HepG2 (cell line): ENCODE results near the gene MTCL1. TPM values are rescaled to one million over a fixed set of nuclear protein-coding genes. Genes with fewer than 3 reads are reported as not detected.
A peak's percentile ranks its signal among the peaks of the same experiment; 100 is the strongest.

Experiments
- DMAP1 ChIP-seq: IDR thresholded peaks from 2 replicates; pipeline ENCODE4 v1.6.1; 2016
- ERF ChIP-seq: IDR thresholded peaks from 2 replicates; pipeline ENCODE4 v1.6.1; 2018; ENCODE audit warnings: missing biosample characterization, missing genetic modification reagents
- ETV6 ChIP-seq: sonication (generic); formaldehyde crosslinking; conservative IDR thresholded peaks from 2 replicates; pipeline ENCODE4 v1.4.0; 2020; ENCODE audit warnings: missing genetic modification reagents
- HIVEP1 ChIP-seq: sonication (generic); formaldehyde crosslinking; IDR thresholded peaks from 2 replicates; pipeline ENCODE4 v1.4.0; 2020; ENCODE audit warnings: mild to moderate bottlenecking, missing genetic modification reagents
- HNRNPK ChIP-seq: fragments of 200-400 bp; formaldehyde crosslinking; IDR thresholded peaks from 2 replicates; pipeline ENCODE4 v1.6.1; 2018; ENCODE audit warnings: low read length, low read depth, moderate library complexity, mild to moderate bottlenecking; ENCODE audit not compliant: poor library complexity, severe bottlenecking
- KDM5B ChIP-seq: sonication (generic); formaldehyde crosslinking; IDR thresholded peaks from 2 replicates; pipeline ENCODE4 v1.4.0; 2020; ENCODE audit warnings: missing genetic modification reagents, mild to moderate bottlenecking, borderline replicate concordance
- MAF1 ChIP-seq: sonication (generic); formaldehyde crosslinking; IDR thresholded peaks from 2 replicates; pipeline ENCODE4 v1.5.0; 2020; ENCODE audit warnings: missing genetic modification reagents, borderline replicate concordance
- POGZ ChIP-seq: sonication (generic); formaldehyde crosslinking; IDR thresholded peaks from 2 replicates; pipeline ENCODE4 v1.4.0; 2020; ENCODE audit warnings: mild to moderate bottlenecking, missing genetic modification reagents
- RFXAP ChIP-seq: sonication (generic); formaldehyde crosslinking; IDR thresholded peaks from 2 replicates; pipeline ENCODE4 v1.4.0; 2020; ENCODE audit warnings: missing genetic modification reagents, borderline replicate concordance
- SALL1 ChIP-seq: sonication (generic); formaldehyde crosslinking; IDR thresholded peaks from 2 replicates; pipeline ENCODE4 v1.8.0; 2022; ENCODE audit warnings: mild to moderate bottlenecking, missing genetic modification reagents
- TCF12 ChIP-seq, 2 experiments: fragments of 450-650 bp in 1 of 2; sonication (generic) in 1 of 2; formaldehyde crosslinking in 1 of 2; IDR thresholded peaks; 2 replicates each; pipeline versions ENCODE4 v1.6.1 to v1.8.0; 2017 to 2022; ENCODE audit warnings: antibody characterized with exemption in 1 of 2, mild to moderate bottlenecking in 1 of 2, missing genetic modification reagents in 1 of 2, moderate library complexity in 1 of 2
- YEATS2 ChIP-seq: sonication (generic); formaldehyde crosslinking; IDR thresholded peaks from 2 replicates; pipeline ENCODE4 v1.4.0; 2020; ENCODE audit warnings: missing genetic modification reagents, borderline replicate concordance
- ZFP36L2 ChIP-seq: sonication (generic); formaldehyde crosslinking; IDR thresholded peaks from 2 replicates; pipeline ENCODE4 v1.4.0; 2020; ENCODE audit warnings: missing genetic modification reagents
- ZNF121 ChIP-seq: sonication (generic); formaldehyde crosslinking; IDR thresholded peaks from 2 replicates; pipeline ENCODE4 v1.5.0; 2020; ENCODE audit warnings: mild to moderate bottlenecking, missing genetic modification reagents
- ZNF530 ChIP-seq: sonication (generic); formaldehyde crosslinking; IDR thresholded peaks from 2 replicates; pipeline ENCODE4 v1.5.0; 2020; ENCODE audit warnings: low read depth, mild to moderate bottlenecking, missing genetic modification reagents
- ZNF605 ChIP-seq: sonication (generic); formaldehyde crosslinking; IDR thresholded peaks from 2 replicates; pipeline ENCODE4 v1.8.0; 2022; ENCODE audit warnings: mild to moderate bottlenecking, missing genetic modification reagents
- ZNF678 ChIP-seq: sonication (generic); formaldehyde crosslinking; IDR thresholded peaks from 2 replicates; pipeline ENCODE4 v1.4.0; 2020; ENCODE audit warnings: mild to moderate bottlenecking, missing genetic modification reagents
- polyA plus RNA-seq, 8 experiments: library from polyadenylated mRNA; depleted of rRNA in 3 of 8; stranded (reverse) in 7 of 8; unstranded in 1 of 8; fragments of >200 nt; fragmentation: Illumina TruSeq in 4 of 8; extraction: Trizol in 4 of 8; gene quantifications; 2 replicates each; pipeline versions ENCODE4 v1.2.1 to v1.2.3, GENCODE V29; 2011 to 2016; ENCODE audit warnings: low read depth in 4 of 8, missing spikeins in 1 of 8, mixed read lengths in 1 of 8; ENCODE audit not compliant: insufficient read depth in 1 of 8
- total RNA-seq, 5 experiments: library from RNA; depleted of rRNA; stranded (reverse); fragments of >200 nt; fragmentation: Illumina TruSeq; extraction: Trizol; gene quantifications; 2 replicates each; pipeline ENCODE4 v1.2.3, GENCODE V29; 2016; ENCODE audit warnings: low read depth in 1 of 5
- TF ChIP-seq, protein P1 (sequence below), 2 experiments: sonication (generic) in 1 of 2; formaldehyde crosslinking in 1 of 2; IDR thresholded peaks; 2 replicates each; pipeline versions ENCODE4 v1.4.0 to v1.6.1; 2016 to 2020; ENCODE audit warnings: borderline replicate concordance in 1 of 2, low read depth in 1 of 2, mild to moderate bottlenecking in 1 of 2, missing genetic modification reagents in 1 of 2
- TF ChIP-seq, protein P2 (sequence below): sonication (generic); formaldehyde crosslinking; IDR thresholded peaks from 2 replicates; pipeline ENCODE4 v1.9.0; 2022; ENCODE audit warnings: low read depth, missing genetic modification reagents
- TF ChIP-seq, protein P3 (sequence below): fragments of 450-650 bp; IDR thresholded peaks from 2 replicates; pipeline ENCODE4 v1.6.1; 2016

The MTCL1 gene
- total and polyA plus RNA-seq, 2 of the 13 experiments (the other 11 are each of a cell fraction or from before 2014, with no cell fraction given): 3.1 to 3.2 TPM

DNA sequence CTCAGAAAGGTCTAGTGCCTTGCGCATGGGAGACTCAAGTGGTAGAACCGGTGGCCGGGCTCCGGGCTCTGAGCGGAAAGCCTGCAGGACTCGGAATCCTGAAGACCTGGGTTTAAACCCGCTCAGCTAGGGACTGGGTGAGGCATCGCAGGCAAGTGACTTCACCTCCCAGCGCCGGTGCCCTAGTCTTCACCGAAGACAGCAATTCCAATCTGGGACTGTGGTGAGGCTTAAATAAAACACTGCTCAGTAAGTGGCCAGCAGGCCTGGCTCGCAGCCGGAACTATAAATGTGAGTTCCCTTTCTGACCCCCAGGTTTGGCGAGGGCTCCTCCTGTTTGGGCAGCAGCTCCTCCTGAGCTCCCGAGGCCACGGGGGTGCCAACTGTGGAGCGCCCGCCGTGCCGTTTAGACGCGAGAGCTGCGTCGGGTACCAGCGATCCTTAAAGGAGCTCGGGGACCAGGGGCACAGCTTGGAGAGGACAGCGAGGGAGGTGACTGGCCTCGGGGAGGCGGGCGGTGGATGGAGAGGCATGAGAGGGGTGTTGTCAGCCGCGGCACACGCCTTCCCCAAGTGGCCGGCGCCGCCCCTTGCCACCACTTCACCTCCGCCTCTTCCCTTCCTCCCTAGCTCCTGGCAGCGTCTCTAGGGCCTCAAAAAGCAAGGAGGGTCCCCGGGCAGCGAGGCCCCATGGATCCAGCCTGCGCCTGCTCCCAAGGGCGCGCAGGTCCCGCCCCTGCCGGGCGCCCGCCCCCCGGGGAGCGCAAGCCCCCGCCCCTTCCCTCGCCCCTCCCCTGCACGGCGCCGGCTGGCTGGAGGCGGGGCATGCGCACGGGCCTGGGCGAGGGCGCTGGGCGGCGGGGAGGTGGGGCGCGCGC lies 757 bp upstream of the MTCL1 start (continued):
- TF ChIP-seq ZNF605 (peak; percentile 50; the same call in 1 of the 2 replicates), POGZ (CRISPR knock-in tag) (0 out of 2 replicates have a peak, but pooled peaks have one; percentile 35), ERF (no peak), ZNF121 (no peak), DMAP1 (no peak), HIVEP1 (CRISPR knock-in tag) (no peak), TCF12 (IDR thresholded peaks at IDR 0.05) (no peak), TCF12 (CRISPR knock-in tag; IDR thresholded peaks at IDR 0.05) (no peak), YEATS2 (CRISPR knock-in tag) (no peak), ZNF678 (CRISPR knock-in tag) (no peak), SALL1 (CRISPR knock-in tag) (no peak; the same call in 1 of the 2 replicates), MAF1 (no peak), KDM5B (CRISPR knock-in tag) (no peak), ETV6 (CRISPR knock-in tag) (no peak), ZNF530 (no peak), RFXAP (CRISPR knock-in tag) (no peak), HNRNPK (no peak), ZFP36L2 (CRISPR knock-in tag) (no peak)
- TF ChIP-seq, protein P1, sequence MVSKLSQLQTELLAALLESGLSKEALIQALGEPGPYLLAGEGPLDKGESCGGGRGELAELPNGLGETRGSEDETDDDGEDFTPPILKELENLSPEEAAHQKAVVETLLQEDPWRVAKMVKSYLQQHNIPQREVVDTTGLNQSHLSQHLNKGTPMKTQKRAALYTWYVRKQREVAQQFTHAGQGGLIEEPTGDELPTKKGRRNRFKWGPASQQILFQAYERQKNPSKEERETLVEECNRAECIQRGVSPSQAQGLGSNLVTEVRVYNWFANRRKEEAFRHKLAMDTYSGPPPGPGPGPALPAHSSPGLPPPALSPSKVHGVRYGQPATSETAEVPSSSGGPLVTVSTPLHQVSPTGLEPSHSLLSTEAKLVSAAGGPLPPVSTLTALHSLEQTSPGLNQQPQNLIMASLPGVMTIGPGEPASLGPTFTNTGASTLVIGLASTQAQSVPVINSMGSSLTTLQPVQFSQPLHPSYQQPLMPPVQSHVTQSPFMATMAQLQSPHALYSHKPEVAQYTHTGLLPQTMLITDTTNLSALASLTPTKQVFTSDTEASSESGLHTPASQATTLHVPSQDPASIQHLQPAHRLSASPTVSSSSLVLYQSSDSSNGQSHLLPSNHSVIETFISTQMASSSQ (IDR thresholded peaks at IDR 0.05; ENCODE audit: low read depth): no peak
- TF ChIP-seq, protein P1 (CRISPR knock-in tag; IDR thresholded peaks at IDR 0.05; ENCODE audit: borderline replicate concordance): no peak
- TF ChIP-seq, protein P2, sequence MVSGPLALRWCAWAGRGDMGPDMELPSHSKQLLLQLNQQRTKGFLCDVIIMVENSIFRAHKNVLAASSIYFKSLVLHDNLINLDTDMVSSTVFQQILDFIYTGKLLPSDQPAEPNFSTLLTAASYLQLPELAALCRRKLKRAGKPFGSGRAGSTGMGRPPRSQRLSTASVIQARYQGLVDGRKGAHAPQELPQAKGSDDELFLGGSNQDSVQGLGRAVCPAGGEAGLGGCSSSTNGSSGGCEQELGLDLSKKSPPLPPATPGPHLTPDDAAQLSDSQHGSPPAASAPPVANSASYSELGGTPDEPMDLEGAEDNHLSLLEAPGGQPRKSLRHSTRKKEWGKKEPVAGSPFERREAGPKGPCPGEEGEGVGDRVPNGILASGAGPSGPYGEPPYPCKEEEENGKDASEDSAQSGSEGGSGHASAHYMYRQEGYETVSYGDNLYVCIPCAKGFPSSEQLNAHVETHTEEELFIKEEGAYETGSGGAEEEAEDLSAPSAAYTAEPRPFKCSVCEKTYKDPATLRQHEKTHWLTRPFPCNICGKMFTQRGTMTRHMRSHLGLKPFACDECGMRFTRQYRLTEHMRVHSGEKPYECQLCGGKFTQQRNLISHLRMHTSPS: no peak
- TF ChIP-seq, protein P3, sequence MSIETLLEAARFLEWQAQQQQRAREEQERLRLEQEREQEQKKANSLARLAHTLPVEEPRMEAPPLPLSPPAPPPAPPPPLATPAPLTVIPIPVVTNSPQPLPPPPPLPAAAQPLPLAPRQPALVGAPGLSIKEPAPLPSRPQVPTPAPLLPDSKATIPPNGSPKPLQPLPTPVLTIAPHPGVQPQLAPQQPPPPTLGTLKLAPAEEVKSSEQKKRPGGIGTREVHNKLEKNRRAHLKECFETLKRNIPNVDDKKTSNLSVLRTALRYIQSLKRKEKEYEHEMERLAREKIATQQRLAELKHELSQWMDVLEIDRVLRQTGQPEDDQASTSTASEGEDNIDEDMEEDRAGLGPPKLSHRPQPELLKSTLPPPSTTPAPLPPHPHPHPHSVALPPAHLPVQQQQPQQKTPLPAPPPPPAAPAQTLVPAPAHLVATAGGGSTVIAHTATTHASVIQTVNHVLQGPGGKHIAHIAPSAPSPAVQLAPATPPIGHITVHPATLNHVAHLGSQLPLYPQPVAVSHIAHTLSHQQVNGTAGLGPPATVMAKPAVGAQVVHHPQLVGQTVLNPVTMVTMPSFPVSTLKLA: no peak
